Fibroblast of the conjunctiva (primary cell): ENCODE data around the gene SNCB.

Experiments
- DNase-seq: peaks from one replicate; pipeline ENCODE4 v3.0.0-alpha.2; 2010; ENCODE audit warnings: low read depth

The SNCB gene

DNA sequence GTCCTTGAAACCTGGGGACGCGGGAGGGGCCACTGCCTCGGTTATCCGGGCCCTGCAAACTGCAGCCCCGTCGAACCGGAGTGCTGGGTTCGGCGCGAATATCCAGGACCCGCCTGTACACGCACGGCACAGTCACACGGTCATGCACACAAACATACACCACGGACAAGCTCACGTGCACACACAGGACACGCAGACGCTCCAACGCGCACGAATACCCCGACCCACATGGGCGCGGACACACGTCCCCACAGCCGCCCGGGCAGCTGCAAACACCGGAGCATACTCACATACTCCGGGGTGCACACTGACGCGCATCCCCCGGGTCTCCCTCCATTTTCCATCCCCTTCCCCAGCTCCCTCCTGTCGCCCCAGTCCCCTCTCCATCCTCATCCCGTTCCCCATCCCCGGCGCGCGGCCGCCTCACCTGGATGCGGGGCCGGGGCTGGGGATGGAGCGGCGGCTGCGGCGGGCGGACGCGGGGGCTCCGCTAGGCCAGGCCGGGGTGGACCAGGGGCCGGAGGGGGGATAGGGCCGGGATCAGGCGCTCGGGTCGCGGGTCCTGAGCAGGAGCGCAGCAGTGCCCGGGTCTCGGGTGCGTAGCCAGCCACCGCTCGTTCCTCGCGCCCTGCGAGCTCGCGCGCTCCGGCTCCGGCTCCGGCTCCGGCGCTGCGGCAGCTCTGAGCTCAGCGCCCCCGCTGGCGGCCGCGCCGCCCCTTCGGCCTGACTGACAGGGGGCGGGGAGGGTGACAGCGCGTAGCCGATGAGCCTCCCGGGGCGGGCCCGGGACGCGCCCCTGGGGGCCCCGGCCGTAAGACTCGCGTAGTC, at the start of gene SNCB, which contains the start of gene EIF4E1B:
Gene SNCB, minus strand, starts transcription at position 682 of the 828 bp plus-strand sequence. CDS start 880 bp downstream, outside the sequence.
Gene EIF4E1B, plus strand, starts transcription at position 823 of the 828 bp plus-strand sequence. CDS start 12,113 bp downstream, outside the sequence.
- DNase-seq: no peak

DNA sequence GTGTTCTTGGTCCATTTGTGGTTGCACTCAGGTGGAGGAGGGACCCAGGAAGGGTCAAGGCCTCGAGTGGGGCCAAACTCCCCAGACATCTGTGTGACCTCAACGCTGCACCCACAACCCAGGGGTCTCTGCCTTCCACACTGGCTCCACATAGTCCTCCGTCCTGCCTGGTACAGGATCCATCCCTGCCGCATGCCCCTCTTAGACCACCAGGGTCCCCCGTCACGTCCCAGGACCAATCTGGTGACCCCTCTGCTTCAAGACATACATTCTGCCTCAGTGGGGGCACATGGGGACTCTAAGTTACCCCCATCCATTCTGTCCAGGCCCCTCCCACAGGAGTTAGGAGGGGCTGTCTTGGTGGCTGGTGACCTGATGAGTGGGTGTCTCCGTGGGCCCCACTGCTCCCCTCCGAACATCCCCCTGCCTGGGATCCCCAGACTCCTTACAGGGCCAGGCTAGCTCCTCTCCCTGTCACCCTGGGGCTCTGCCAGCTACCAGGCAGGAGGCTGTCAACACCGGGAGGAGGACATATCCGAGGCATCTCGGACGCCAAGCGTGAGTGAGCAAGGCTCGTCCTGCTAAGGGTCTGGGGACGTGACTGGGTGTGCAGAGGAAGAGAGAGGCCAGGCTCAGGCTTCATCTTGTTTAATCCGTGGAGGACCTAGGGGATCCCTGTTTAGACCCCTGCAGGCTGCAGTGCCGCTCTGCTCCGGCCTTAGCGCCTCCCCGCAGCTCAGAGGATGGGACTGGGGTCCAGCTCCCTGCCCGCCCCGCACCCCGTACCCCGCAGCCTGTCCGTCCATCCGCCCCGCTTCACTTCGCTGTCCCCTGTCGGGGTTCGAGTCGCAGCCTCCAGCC, 49.3 kb upstream of the SNCB start:
- no peak for DNase-seq

DNA sequence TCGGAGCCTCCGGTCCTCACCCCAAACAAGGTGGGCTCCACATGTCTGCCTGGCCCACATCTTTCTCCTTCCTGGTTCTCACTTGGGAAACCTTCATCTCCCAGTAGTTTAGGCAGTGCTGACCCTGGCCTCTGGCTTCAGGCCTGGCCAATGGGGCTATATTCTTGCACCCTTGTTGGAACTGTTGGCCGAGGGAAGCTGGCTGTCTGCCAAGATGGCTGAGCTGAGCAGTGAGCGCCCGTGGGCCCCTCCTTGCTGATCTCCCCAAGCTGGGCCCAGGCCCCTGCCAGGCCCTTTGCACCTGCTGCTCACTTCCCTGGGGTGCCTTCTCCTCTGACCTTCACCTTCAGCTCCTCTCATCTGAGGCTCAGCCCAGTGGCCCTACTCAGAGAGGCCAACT, 48.2 kb upstream of the SNCB start:
- DNase-seq: no peak

DNA sequence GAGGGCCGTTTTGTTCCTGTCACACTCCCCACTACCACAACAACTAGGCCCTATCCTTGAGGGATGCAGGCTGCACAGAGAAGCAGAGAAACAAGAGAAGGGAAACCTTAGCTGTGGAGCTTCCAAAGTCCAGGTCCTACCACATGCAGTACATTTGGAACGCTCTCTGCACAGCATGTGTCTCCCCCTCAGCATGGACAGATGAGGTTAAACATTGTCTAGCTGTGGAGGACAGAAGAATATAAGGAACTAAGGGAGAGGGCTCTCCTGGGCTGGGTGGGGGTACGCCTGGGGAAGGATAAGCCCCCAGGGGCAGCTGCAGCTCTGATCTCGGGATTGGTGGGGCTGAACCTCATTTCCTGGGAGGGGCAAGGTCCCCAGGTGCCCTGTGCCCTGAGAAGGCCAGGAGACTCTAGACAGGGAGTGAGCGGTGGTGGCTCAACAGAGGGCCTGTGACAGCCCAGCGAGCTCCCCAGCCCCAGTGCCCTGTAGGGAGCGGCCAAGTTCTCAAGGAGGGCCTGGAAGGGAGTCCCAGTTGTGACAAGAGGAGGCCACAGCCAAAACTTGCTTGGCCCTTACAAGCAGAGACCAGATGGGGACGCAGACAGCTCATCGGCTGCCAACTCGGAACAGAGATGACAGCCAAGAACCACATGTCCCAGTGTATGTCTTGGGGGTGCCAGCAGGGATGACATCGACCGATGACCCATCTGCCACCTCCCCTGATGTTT, 47.0 kb upstream of the SNCB start:
- no peak for DNase-seq

DNA sequence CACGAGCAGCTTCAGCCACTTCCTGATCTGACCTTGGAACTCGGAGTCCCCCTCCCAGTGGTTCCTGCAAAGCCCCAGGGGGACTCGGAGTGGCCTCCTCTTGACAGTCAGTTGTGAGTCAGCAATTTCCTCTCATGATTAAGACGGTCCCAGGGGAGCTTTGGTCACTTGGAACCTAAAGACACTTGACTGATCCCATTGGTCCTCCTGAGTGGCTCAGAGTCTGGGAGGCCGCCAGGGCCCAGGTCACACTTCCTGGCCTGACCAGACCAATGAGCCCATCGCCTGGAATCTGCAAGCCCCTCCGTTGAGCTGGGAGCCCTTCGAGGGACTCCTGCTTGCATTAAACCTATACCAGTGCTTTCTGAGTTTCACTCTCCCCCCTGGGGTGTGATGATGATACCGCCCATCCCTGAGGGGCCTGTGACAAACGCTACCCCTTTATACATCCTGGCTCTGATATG, 46.1 kb upstream of the SNCB start:
- no peak for DNase-seq

DNA sequence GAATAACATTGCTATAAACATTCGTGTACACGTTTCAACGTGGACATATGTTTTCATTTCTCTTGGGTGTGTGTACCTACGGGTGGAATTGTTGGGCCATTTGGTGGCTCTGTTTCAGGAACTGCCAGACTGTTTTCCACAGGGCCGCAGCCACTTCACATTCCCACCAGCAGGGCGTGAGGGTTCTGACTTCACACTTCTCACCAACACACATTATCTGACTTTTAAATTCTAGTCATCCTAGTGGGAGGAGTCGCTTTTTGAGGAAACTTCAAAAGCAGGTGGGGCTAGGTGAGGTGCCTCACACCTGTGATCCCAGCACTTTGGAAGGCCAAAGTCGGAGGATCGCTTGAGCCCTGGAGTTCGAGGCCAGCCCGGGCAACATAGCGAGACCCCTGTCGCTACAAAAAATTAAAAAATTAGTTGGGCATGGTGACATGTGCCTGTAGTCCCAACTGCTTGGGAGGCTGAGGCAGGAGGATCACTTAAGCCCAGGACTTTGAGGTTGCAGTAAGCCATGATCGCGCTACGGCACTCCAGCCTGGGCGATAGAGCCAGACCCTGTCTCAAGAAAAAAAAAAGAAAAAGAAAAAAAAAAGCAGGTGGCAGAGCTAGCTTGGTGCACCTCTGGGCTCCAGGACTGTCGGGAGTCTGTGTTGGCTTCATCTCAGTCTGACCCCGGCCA, 45.5 kb upstream of the SNCB start:
- no peak for DNase-seq

DNA sequence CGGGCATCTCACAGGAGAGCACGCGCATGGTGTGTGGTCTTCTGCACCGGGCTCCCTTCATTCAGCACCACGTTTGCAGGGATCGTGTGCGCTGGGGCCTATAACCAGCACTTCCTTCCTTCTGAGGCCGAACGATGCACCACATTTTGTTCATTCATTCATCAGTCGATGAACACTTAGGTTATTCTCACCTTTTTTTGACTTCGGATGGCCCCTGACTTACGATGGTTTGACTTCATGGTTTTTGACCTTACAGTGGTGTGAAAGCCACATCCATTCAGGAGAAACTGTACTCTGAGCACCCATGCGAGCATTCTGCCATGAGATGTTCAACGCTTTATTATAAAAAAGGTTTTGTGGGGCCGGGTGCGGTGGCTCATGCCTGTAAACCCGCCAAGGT, 44.5 kb upstream of the SNCB start:
- DNase-seq: no peak

DNA sequence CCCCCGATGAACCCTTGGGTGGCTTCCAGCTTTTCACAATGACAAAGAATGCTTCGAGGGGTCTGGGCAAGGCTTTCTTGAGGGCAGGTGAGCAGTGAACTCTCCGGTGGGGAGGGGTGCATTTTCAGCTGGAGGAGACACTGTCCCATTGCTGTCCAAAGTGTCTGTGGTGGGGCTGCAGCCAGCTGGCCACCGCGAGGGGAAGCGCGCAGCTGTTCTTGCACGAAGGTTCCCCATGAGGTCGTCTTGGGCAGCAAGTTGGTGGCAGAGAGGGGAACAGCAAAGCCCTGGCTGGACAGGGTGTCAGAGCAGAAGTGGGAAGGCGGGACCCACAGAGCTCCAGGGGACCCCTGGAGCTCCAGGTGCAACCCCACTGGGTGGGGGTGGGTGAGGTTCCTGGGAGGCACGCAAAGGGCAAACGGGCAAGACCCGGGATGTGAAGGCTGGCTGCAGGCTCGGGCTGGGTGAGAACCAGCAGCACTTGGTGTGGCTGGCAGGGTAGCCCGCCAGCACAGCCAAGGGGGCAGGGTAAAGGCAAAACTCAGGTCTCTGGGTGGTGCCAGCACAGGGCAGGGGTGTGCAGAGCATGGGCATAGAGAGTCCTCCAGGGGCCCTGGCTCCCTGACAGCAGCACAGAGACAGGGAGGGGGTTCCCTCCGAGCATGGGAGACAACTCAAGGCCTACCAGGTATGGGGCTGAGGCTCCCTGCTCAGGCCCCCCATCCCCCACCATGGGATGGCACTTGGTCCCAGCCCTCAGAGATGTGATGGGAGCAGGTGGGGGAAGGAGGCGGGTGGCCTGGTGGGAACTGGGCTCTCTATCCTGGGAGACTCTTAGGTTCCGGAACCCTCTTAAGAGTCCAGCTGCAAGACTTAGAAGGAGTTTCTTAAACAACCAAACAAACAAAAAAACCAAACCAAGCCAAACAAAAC, 43.6 kb upstream of the SNCB start:
- DNase-seq: no peak

DNA sequence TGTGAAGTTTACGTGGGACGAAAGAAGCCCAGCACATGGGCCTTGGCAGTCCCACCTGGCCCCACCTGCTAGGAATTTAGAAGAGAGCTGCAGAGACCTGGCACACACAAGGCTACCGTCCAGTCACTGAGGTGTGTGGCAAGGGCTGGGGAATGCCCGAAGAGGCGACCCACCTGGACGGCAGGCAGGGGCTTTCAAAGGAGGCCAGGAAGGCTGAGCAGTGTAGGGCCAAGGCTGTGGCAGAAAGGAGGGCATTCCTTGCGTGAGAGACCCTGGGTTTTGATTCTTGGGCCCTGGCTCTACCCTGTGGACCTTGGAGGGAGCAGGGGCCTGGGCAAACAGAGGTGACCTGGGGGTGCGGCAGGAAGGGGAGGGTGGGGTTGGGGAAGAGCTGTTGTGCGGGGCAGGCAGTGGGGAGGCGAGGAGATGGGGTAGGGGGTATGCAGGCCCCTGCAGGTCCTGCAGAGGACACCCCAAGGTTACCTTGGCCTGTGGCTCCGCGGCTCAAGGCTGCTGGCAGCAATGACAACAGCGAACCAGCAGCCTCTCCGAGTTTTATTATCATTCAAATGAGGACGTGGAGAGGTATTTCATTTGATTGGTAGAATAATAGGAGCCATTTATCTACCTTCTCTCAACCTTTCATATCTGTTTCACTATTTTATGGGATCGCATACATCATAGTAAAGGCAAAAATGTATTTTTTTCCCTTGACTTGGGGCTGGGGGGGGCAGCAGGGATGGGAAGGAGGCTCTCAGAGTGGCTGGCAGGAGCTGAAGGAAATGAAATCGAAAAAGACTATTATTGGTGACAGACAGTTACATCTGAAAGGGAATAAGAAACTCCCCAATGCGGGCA, 41.8 kb upstream of the SNCB start:
- DNase-seq: no peak

DNA sequence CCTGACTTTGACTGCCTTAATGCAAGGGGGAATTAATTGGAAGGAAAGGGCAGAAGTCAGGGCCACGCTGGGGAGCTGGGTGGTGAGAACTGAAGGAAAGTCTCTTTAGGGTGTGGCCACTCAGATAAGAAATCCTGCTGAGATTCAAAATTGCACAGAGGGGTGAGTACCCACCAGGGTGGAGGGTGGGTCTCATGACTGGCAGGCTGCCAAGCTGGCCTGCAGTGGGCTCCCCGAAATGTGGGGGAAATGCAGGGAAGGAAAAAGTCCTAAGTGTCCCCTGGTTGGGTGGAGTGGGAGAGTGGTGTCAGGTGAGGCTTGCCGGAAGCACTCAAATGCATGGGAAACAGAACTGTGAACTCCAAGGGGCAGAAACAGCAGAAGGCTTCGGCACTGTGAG, 41.1 kb upstream of the SNCB start:
- no peak for DNase-seq

DNA sequence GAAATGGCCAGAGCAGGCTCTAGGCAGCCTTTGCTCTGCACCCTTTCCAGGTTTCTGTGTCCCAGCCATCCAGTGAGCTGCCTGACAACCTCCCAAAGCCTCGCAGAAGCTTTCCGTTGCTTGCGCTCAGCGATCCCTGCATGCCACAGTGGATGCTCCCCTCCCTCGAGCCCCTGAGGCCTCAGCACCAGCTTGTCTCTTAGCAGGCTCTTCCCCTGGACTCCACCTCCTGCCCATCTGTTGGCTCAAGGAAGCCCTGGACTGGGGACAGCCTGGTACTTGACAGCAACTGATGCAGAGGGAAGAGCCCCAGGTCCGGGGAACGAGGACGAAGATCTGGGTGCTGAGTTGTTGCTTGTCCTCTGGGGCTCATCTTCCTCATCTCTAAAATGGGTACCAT, 40.1 kb upstream of the SNCB start:
- DNase-seq: no peak

DNA sequence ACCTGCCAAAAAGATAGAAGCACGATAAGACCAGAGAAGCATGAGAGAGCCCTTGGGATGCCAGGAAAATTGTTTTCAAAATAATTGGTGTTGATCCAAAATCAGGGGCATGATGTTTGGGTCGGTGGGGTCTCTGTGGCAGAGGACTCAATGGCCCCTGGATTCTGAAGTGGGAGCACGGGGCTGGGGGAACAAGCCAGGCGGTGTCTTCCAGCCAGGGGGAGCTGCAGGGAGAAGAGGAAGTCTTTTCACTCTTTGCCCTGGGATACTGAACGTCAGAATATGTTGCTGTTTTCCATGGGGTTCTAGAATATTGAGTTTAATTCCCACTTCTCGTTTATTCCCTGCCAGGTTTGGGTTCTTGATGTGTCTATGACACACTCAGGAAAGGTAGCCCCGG, 37.3 kb upstream of the SNCB start:
- DNase-seq: no peak

DNA sequence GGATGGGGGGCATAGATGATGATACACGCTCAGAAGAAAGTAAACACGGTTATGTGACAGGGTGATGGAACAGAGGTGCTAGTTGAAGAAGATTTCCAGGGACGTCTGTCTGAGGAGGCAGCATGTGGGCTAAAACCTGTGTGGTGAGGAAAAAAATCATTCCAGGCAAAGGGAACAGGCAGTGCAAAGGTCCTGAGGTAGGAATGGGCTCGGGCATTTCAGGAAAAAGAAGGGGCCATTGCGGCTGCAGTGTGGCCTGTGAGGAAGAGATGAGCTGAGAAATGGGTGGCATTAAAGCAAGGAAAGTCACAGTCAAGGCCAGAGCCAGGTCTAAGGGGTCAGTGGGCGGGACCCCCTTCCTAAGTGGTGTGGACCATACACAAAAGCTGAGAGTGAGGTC, 35.2 kb upstream of the SNCB start:
- DNase-seq: no peak

DNA sequence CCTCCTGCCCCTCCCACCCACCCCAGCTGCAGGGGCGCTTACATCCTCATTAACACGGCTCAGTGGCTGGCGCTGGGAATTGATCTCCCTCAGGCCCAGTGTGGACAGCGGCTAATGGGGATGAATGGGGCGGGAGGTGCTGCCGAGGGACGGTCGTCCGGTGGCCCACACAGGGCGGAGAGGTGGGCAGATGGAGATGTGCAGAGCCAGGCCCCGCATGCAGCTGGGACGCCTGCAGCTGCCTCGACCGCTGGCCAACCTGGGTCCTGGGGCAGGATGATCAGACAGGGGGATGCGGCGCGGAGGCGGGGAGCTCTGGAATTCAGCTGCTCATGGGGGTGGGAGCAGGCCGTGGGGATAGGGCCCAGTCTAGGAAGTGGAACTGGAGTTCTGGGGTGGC, 34.6 kb upstream of the SNCB start:
- DNase-seq: no peak

DNA sequence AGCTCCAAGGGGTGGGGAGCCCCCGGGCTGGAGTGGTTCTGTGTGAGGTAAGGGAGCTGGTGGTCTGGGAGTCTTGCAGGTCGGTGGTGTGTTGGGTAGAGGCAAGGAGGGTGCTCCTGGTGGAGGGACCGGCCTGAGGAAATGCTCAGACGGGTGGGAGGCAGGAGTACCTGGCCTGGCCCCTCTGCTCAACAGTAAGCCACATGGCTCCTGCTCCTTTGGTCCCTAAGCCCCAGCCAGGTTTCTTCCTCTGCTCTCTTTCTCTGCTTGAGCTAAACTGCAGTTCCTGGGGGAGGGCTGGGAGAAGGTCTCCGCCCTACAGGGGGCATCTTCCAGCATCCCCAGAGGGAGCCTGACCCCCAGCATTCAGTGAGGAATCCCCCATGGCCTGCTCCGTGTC, 34.1 kb upstream of the SNCB start:
- no peak for DNase-seq

DNA sequence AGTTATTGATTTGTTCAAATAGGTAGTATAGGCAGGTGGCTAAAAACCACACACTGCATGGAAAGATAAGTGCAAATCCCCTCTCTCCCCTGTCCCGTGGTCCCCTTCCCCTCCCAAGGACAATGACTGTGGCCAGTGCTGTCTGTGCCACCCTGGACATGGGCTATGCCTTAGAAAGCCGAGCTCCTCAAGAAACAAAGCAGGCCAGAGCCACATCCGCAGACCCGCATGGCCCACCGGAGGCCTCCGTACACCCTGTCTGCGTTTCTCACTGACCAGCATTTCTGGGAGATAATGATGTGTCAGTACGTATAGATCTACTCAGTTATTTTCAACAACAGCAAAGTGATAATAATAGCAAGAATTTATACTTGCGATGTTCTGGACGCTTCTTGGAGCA, 33.2 kb upstream of the SNCB start:
- DNase-seq: no peak

DNA sequence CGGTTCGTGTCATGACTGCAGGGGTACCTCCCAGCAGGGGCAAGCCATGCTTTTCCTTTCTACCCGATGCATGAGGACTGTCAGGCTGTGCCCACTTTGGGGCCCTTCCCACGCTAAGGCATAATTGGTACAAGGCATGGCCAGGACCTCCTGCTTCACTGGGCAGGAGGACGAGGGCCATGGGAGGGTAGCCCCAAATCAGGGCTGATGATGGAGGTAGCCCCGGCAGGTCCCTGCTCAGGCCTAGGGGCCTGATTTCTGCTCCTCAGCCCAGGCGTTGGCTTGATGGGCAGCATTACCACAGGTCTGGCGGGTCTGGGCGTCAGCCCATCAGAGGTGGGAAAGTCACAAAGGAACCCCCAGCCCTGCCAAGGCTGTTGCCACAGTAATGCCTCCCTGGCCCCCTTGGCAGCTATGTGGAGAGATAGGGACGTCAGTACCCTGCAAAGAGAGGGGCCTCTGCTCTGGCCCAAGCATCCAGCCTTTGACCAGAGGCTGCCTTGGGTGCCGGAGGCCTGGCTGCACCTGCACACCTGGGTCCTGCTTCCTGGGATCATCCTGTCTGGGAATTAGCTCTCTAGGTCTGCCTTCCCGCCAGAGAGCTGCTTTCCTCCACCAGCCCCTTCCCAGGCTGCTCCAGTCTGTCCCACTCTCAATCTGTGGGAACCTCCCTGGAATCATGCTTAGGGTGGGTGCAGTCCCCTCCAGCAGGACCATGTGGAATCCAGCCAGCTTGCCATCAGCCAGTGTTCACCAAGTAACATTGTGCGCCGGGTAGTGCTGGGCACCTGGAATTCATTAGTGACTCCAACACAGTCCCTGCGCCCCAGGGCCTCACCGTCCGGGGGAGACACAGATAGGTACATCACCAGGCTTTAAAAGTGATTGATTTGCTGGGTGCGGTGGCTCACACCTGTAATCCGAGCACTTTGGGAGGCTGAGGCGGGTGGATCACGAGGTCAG, 32.3 kb upstream of the SNCB start:
- DNase-seq: no peak

DNA sequence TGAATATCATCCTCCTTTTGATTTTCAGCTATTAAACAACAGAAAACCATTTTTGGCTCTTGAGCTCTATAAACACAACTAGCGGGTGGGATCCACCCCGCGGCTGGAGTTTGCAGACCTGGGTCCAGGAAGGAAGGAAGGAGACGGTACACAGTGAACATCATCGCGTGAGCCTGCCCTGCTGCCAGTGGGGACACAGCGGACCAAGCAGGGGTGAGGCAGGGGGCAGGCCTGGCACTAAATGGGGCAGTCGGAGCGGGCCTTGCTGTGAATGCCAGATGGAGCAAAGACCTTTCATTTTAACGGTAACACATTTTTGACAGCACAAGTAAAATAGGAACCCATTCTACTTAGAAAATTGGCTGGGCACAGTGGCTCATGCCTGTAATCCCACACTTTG, 31.3 kb upstream of the SNCB start:
- no peak for DNase-seq
